Tibial nerve (tissue), 3 donors: ENCODE measurements around the gene HPRT1.

Experiments used
- CTCF ChIP-seq, 5 experiments: fragments of 200-600 bp in 3 of 5; fragments of 450-650 bp in 2 of 5; sonication (generic) in 3 of 5; IDR thresholded peaks; one replicate each; pipeline ENCODE4 v1.5.1; 2016 to 2019; ENCODE audit warnings: antibody characterized with exemption in 5 of 5, mild to moderate bottlenecking in 3 of 5, moderate library complexity in 2 of 5
- POLR2A ChIP-seq, 2 donors: fragments of 450-650 bp; IDR thresholded peaks; one replicate each; pipeline ENCODE4 v1.6.1; 2017; ENCODE audit warnings: antibody characterized with exemption in 2 of 2, mild to moderate bottlenecking in 2 of 2, moderate library complexity in 2 of 2

- no peak for TF ChIP-seq CTCF (IDR thresholded peaks at IDR 0.05)
- TF ChIP-seq POLR2A (IDR thresholded peaks at IDR 0.05) = no peak
These were observed 42.7 kb downstream of the HPRT1 start for GRCh38 chrX:134502686-134503085.
